NB4 (cell line): ENCODE measurements around the gene OR2T35.
"Not testable (repeated sequence)": the region's sequence is repeated elsewhere in the genome, so short reads cannot be mapped to it uniquely, and the experiment has no call there.

Experiments used
- DNase-seq: peaks from one replicate; pipeline ENCODE4 v3.0.0; 2010; ENCODE audit warnings: low read depth
- H3K4me3 ChIP-seq: one replicate; pipeline ENCODE4 v1.5.1; 2011; ENCODE audit warnings: mild to moderate bottlenecking, low read depth, low read length, moderate library complexity
- MYC ChIP-seq: IDR thresholded peaks from 2 replicates; pipeline ENCODE4 v1.6.1; 2011; ENCODE audit warnings: low read depth, low read length
- POLR2A ChIP-seq: IDR thresholded peaks from 2 replicates; pipeline ENCODE4 v1.6.1; 2011; ENCODE audit warnings: mild to moderate bottlenecking; ENCODE audit not compliant: insufficient read length; ENCODE audit errors: extremely low read depth
- TF ChIP-seq, protein P1 (sequence below): IDR thresholded peaks from one replicate; pipeline ENCODE4 v1.5.1; 2012; ENCODE audit warnings: low read depth, low read length
- TF ChIP-seq, protein P2 (sequence below): IDR thresholded peaks from 2 replicates; pipeline ENCODE4 v1.6.1; 2011; ENCODE audit warnings: low read depth, low read length

The OR2T35 gene, protein sequence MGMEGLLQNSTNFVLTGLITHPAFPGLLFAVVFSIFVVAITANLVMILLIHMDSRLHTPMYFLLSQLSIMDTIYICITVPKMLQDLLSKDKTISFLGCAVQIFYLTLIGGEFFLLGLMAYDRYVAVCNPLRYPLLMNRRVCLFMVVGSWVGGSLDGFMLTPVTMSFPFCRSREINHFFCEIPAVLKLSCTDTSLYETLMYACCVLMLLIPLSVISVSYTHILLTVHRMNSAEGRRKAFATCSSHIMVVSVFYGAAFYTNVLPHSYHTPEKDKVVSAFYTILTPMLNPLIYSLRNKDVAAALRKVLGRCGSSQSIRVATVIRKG

DNA sequence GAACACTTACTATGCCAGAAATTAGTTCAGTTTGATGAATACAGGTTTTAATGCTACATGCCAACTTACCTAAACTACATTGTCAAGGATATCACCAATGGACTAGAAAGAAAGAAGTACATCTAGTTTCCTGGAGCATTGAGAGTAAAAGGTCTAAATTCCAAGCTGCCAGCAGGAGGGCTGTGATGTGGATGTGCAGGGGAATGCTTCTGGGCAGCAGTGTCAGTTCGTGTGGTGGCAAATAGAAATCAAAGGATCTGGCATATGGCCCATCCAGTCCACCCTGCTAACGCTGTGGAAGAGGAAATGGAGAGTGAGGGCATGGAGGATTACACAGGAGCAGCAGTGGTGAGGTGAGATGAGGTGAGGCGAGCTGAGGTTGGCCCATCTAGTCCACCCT, at the start of gene OR2T35:
Gene OR2T35, minus strand, starts transcription at position 101 of the 400 bp plus-strand sequence. CDS start 6,020 bp downstream, outside the sequence.
- not testable (repeated sequence) for H3K4me3 ChIP-seq, DNase-seq

GRCh38 chr1:248691567-248692155, 46.6 kb upstream of the OR2T35 start:
- TF ChIP-seq, protein P1, sequence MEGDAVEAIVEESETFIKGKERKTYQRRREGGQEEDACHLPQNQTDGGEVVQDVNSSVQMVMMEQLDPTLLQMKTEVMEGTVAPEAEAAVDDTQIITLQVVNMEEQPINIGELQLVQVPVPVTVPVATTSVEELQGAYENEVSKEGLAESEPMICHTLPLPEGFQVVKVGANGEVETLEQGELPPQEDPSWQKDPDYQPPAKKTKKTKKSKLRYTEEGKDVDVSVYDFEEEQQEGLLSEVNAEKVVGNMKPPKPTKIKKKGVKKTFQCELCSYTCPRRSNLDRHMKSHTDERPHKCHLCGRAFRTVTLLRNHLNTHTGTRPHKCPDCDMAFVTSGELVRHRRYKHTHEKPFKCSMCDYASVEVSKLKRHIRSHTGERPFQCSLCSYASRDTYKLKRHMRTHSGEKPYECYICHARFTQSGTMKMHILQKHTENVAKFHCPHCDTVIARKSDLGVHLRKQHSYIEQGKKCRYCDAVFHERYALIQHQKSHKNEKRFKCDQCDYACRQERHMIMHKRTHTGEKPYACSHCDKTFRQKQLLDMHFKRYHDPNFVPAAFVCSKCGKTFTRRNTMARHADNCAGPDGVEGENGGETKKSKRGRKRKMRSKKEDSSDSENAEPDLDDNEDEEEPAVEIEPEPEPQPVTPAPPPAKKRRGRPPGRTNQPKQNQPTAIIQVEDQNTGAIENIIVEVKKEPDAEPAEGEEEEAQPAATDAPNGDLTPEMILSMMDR = no peak
- TF ChIP-seq, protein P2, sequence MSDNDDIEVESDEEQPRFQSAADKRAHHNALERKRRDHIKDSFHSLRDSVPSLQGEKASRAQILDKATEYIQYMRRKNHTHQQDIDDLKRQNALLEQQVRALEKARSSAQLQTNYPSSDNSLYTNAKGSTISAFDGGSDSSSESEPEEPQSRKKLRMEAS = no peak
- TF ChIP-seq POLR2A (no peak), MYC (no peak)
- H3K4me3 ChIP-seq = no peak overlapping the region
- no peak for DNase-seq

DNA sequence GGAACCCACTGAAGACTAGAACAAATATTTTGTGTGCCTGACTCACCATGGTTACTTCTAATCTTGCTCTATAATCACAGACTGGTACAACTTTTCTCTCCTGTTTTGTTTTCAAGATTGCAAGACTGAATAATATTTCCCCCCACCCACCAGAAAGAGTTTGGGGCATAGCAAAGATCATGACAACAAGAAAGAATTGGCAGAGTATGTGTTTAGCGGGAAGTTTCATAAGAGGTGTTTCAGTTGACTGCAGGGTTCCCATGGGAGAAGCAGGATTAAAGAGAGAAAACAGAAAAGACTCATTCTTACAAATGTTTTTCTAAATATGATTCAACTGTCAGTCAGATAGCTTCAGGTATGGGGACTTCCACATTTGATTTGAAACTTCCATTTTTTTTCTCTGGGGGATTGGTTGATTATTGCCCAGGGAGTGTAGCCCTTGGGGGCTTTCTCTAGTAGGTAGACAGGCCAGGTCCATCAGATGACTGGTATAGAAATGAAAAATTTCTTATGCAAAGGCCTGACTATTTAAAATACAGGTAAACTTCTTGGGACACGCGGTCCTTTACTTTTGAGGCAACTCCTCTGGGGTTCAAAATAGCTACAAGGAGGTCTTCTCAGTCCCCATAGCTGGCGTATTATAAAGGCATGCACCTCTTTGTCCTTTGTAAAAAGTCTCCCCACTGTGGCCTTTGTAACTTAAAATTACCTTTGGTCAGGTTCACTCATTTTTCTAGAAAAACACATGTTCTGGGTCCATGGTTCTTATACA, 43.6 kb upstream of the OR2T35 start:
- DNase-seq = peak; percentile 14
- TF ChIP-seq, protein P2 = no peak
- no peak for TF ChIP-seq POLR2A
- no peak for TF ChIP-seq MYC
- TF ChIP-seq, protein P1 = no peak
- no peak overlapping the region for H3K4me3 ChIP-seq

DNA sequence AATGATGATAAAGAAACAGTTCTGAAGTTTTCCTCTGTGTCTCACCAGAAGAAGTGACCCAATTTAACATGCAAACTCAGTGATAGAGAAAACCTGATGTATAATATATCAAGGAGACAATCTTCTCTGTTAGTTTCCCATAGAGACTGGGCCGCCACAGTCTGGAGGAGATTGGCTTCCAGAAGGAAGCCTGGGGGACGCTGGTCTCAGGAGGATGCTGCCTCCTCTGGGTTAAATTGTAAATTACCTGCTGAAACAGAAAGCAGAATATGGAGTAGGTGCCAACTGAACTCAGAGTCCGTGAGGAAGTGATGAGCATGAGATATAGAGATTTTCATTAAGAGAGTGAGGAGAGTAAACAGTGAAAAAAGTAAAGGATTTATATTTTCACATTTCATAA, 41.7 kb upstream of the OR2T35 start:
- TF ChIP-seq, protein P2 = no peak
- TF ChIP-seq MYC (no peak), POLR2A (no peak)
- TF ChIP-seq, protein P1 = no peak
- no peak overlapping the region for H3K4me3 ChIP-seq
- peak; percentile 14 for DNase-seq

GRCh38 chr1:248681651-248682050, 36.6 kb upstream of the OR2T35 start:
- no peak overlapping the region for H3K4me3 ChIP-seq
- DNase-seq = no peak
- TF ChIP-seq MYC (no peak), POLR2A (no peak)
- TF ChIP-seq, protein P2 = no peak
- TF ChIP-seq, protein P1 = no peak

GRCh38 chr1:248670003-248670402, 24.9 kb upstream of the OR2T35 start:
- TF ChIP-seq MYC (no peak), POLR2A (no peak)
- TF ChIP-seq, protein P2 = no peak
- TF ChIP-seq, protein P1 = no peak
- no peak for DNase-seq
- H3K4me3 ChIP-seq = no peak overlapping the region

DNA sequence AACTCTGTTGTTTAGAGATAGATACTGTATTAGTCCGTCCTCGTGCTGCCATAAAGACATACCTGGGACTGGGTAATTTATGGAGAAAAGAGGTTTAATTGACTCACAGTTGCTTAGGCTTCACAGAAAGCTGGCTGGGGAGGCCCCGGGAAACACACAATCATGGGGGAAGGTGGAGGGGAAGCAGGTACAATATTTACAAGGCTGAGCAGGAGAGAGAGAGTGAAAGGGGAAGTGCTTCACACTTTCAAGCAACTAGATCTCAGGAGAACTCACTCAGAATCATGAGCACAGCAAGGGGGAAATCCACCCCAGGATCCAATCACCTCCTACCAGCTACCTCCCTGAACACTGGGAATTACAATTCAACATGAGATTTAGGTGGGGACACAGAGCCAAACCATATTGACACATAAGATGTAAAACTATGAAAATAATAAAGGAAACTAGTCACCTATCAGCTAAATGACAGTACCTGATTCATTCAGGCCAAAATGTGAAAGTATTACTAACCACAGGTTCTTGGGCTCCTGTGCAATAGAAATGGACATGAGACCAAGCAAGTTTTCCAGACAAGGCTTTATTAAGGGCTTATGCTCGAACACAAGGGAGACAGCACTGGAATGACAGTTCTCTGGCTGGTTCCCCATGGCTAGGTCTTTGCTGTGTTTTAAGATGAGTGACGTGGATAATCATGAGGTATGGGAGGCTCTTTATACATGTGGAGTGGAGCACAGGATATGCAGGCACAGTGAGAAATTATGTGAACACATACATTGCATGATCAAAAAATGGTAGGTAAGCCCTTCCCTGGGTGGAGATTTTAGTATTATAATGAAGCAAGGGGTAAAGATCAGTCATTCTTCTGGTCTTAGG, 18.6 kb upstream of the OR2T35 start:
- not testable (repeated sequence) for DNase-seq, H3K4me3 ChIP-seq

GRCh38 chr1:248656797-248657196, 11.7 kb upstream of the OR2T35 start:
- not testable (repeated sequence) for DNase-seq, H3K4me3 ChIP-seq
